Heart left ventricle (tissue), 13 donors: ENCODE data around the gene UBAP2.

ENCODE experiments used
- POLR2A ChIP-seq, 2 donors: fragments of 450-650 bp; IDR thresholded peaks; one replicate each; pipeline ENCODE4 v1.6.1; 2017; ENCODE audit warnings: antibody characterized with exemption in 2 of 2, mild to moderate bottlenecking in 2 of 2, moderate library complexity in 2 of 2
- TF ChIP-seq, protein P1 (sequence below), 12 donors: fragments of 200-600 bp; sonication (generic) in 4 of 12; IDR thresholded peaks; one replicate each; pipeline versions ENCODE4 v1.5.0 to v1.8.0; 2018 to 2022; ENCODE audit warnings: antibody characterized with exemption in 12 of 12, mild to moderate bottlenecking in 5 of 12
- donor health status: ischemic (EF 13 %, LVEDD 7.1; RV severe dilation, severe dysfunction).
- donor health status: DM: no; HTN: yes; CAD: no.
- donor health status: DM: no; HTN: no; CAD: no.
- donor health status: ischemic (EF 25% LVEDD 6.9; RV normal size, moderate dysfunction).
- donor health status: ischemic (EF 25% LVEDD 5.7; RV mildly dilated, moderate dysfunction).
- donor health status: ischemic (EF 35%, LVEDD 5.7; RV mildly dilated, moderate dysfunction).
- donor health status: nonischemic (EF 11% LVEDD 7.7; RV severe dilation, severe dysfunction).
- donor health status: DM: yes; HTN: yes; CAD: no.
- donor health status: PGD.
- donor health status: ischemic (EF 29% LVEDD 5.4; RV normal size, mild dysfunction).
- donor health status: nonischemic (EF 23%, LVEDD 6.1; RV moderate dilation, normal function).

- TF ChIP-seq, protein P1, sequence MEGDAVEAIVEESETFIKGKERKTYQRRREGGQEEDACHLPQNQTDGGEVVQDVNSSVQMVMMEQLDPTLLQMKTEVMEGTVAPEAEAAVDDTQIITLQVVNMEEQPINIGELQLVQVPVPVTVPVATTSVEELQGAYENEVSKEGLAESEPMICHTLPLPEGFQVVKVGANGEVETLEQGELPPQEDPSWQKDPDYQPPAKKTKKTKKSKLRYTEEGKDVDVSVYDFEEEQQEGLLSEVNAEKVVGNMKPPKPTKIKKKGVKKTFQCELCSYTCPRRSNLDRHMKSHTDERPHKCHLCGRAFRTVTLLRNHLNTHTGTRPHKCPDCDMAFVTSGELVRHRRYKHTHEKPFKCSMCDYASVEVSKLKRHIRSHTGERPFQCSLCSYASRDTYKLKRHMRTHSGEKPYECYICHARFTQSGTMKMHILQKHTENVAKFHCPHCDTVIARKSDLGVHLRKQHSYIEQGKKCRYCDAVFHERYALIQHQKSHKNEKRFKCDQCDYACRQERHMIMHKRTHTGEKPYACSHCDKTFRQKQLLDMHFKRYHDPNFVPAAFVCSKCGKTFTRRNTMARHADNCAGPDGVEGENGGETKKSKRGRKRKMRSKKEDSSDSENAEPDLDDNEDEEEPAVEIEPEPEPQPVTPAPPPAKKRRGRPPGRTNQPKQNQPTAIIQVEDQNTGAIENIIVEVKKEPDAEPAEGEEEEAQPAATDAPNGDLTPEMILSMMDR (IDR thresholded peaks at IDR 0.05), result no peak
- no peak for TF ChIP-seq POLR2A (IDR thresholded peaks at IDR 0.05)
Measured at GRCh38 chr9:33932078-33932807, 116.4 kb downstream of the UBAP2 start.
